Right ventricle myocardium superior (tissue), 1 donor: ENCODE measurements around the gene NEK3. TPM values are rescaled to one million over a fixed set of nuclear protein-coding genes. Genes with fewer than 3 reads are reported as not detected.
"Not testable (repeated sequence)": the region's sequence is repeated elsewhere in the genome, so short reads cannot be mapped to it uniquely, and the experiment has no call there.

Experiments
- ATAC-seq: fragments of 200-7000 bp; cut with Tn5 transposase; one replicate; pipeline ENCODE4 v1.9.1; 2020; ENCODE audit warnings: mild to moderate bottlenecking; ENCODE audit not compliant: poor library complexity
- DNase-seq: peaks from one replicate; pipeline ENCODE4 v3.0.0-alpha.2; 2020
- intact Hi-C: fragments of 100-400 bp; cut with DNase I; formaldehyde crosslinking; loops from one replicate; pipeline ENCODE4 v1.11.2; 2022
- total RNA-seq: library from RNA; stranded (reverse); fragmentation: NEBNext Ultra II Directional; extraction: Animal tissue kit (Norgen Biotek cat#: 25700); gene quantifications from one replicate; pipeline ENCODE4 v1.2.1, GENCODE V29; 2021
- donor health status: DM: no; HTN: yes; CAD: no; lungs with severe emphysema.

NEK3 gene
- total RNA-seq, 1 donor from 2014 or later, result 3.4 TPM

DNA sequence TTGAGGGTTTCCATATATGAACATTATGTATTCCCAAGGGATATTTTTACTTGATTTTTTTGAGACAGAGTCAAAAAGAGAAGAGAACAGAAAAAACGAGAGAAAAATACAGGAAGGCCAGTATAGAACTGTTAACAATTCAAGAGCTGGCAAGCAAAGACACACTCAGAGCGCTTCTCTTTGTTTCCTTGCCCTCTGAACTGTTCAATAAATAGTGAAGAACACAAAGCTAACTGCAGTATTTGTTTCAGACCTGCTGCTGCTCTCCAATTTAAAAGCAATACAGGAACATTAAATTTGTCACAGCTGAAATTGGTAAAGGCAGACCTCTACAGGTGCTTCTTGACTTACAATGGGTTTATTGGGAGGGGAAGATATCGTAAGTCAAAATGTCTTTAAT is 14.0 kb upstream of the NEK3 start:
- intact Hi-C loops, result no loop called here
- DNase-seq (no peak), ATAC-seq (no peak)

DNA sequence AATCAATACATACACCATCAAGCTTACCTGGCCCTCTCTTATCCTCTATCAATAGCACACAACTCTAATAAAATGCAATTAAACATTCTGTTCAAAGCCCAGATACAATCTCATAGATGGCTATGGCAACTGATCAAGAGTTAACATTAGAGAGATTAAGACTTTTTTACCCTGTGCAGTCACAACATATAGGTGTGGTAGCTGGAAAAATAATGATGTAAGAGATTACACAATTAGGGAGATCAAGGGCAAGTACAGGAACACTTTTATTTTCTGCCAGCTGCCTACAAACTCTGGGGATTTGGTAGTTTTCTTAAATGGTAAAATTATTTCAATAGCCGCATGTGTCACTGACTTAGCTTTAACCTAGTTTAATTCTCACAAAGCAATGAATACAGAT is 12.3 kb upstream of the NEK3 start:
- intact Hi-C loops, ATAC-seq: not testable (repeated sequence)

DNA sequence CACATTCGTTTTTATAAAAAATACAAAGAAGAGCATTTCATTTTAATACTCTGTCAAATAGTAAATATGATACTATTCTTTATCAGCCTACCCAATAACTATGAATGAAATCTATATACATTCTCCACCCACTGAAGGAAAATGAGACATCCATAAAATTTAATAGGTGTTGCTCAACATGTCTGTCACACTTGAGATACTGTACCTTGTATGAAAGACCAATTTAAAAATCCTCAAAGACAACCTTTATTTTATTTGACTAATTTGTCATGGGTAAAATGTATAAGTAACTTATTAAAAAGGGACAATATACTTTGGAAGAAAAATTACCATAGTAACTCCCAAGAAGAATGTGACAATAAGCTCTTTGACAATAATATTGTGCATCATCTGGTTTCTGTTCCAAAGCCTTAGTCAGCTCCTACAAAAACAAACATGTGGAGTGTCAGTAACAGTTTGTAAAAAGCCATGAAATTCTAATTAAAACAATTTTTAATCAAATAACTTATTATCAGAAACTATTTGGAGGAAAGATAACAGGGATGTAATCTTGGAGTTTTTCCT is 11.5 kb upstream of the NEK3 start:
- DNase-seq, ATAC-seq, intact Hi-C loops: not testable (repeated sequence)

More for the DNA sequence above, 12.3 kb upstream of the NEK3 start:
- DNase-seq, result not testable (repeated sequence)

GRCh38 chr13:52169839-52170238 is 10.4 kb upstream of the NEK3 start:
- DNase-seq (no peak), ATAC-seq (no peak)
- intact Hi-C loops, result no loop called here

- intact Hi-C loops, result no loop called here
- no peak for ATAC-seq
- DNase-seq, result no peak
Measured at GRCh38 chr13:52165411-52165810, 6.0 kb upstream of the NEK3 start.

- ATAC-seq (no peak), DNase-seq (no peak)
- intact Hi-C loops, result no loop called here
Measured at GRCh38 chr13:52164989-52165388, 5.6 kb upstream of the NEK3 start.

GRCh38 chr13:52163878-52164277 is 4.5 kb upstream of the NEK3 start:
- ATAC-seq, intact Hi-C loops, DNase-seq: not testable (repeated sequence)

- intact Hi-C loops, result no loop called here
- DNase-seq (no peak), ATAC-seq (no peak)
Measured at GRCh38 chr13:52162279-52163101, 3.1 kb upstream of the NEK3 start.

- intact Hi-C loops, result no loop called here
- ATAC-seq (no peak), DNase-seq (no peak)
Measured at GRCh38 chr13:52161181-52161646, 1.8 kb upstream of the NEK3 start.

DNA sequence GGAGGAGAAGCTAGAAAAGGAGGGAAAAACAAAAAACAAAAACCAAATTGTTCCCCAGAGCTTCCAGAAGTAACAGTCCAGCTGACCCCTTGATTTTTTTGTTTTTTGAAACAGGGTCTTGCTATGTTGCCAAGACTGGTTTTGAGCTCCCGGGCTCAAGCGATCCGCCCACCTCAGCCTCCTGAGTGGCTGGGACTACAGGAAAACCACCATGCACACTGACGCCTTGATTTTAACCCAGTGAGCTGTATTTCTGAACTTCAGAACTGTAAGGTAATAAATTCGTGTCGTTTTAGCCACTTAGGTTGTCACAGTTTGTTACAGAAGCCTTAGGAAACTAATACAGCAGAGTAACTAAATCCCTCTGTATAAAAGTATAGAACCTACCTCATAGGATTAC is 1.1 kb upstream of the NEK3 start:
- DNase-seq, result no peak
- ATAC-seq, result no peak
- intact Hi-C loops, result no loop called here

- ATAC-seq (no peak), DNase-seq (no peak)
- intact Hi-C loops, result no loop called here
Measured at GRCh38 chr13:52160053-52160452, 656 bp upstream of the NEK3 start.

GRCh38 chr13:52158629-52159158 is 703 bp downstream of the NEK3 start:
- ATAC-seq, result peak; percentile 70
- intact Hi-C loops, result no loop called here
- peak; percentile 50 for DNase-seq

DNA sequence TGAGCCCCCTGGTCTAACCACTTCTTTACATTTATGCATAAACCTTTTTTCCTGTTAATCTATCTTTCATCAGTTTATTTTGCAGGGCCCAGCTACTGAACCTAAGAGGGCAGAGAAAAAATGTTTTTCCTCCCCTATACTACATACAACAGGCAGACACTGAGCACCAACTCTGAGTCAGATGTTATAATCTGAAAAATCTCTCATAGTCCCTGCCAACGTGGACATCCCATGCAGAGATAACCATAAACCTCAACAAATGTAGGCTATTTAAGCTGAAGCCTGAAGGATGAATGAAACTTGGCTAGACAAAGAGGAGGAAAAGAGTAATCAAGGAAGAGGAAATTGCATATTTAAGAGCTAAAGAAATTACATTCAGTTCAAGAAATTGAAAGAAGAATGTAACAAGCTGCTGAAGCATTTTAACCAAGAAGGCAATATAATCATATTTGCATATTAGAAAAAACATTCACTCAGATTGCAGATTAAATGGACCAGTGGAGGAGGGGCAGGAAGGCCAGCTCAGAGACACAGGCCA is 2.6 kb downstream of the NEK3 start:
- no peak for DNase-seq
- ATAC-seq, result no peak
- intact Hi-C loops, result no loop called here

- ATAC-seq, result no peak
- intact Hi-C loops, result no loop called here
- no peak for DNase-seq
Measured at GRCh38 chr13:52155177-52155576, 4.2 kb downstream of the NEK3 start.

DNA sequence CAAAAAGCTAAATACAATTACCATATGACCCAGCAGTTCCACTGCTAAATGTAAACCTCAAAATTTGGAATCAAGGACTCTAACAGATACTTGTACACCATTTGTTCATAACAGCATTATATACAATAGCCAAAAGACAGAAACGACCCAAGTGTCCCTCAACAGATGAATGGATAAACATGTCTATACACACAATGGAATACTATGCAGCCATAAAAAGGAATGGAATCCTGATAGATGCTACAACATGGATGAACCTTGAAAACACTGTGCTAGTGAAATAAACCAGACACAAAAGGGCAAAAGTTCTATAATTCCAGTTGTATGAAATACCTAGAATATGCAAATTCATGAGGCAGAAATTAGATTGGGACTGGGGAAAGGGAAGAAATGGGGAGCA is 12.2 kb downstream of the NEK3 start:
- intact Hi-C loops, result no loop called here
- no peak for DNase-seq
- ATAC-seq, result no peak

GRCh38 chr13:52141299-52141698 is 18.1 kb downstream of the NEK3 start:
- intact Hi-C loops, result no loop called here

GRCh38 chr13:52137489-52137888 is 21.9 kb downstream of the NEK3 start:
- no peak for ATAC-seq
- DNase-seq, result no peak
- intact Hi-C loops, result no loop called here

More at GRCh38 chr13:52141299-52141698, 18.1 kb downstream of the NEK3 start:
- DNase-seq, result no peak
- ATAC-seq, result no peak

DNA sequence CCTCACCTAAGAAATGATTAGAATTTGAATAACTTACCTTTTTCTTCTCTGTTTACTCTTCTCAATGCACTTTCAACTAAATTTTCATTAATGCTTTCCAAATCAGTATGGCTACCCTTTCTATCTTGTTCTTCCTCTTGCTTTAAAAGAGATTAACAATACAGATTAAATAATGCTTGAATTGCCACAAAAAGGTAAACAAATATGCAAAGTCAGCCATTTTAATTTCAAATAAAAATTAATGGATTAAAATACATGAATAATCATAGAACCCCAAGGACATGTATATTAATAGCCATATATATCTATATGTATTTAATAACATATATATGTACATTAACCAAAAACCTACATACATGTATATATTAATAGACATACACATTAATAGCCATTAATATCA is 22.6 kb downstream of the NEK3 start:
- ATAC-seq (no peak), DNase-seq (no peak)
- intact Hi-C loops, result no loop called here

- intact Hi-C loops, result no loop called here
- no peak for DNase-seq
- no peak for ATAC-seq
Measured at GRCh38 chr13:52130641-52131040, 28.8 kb downstream of the NEK3 start.
